Right cardiac atrium (tissue), 5 donors: ENCODE results near the gene WNT7B. TPM values are rescaled to one million over a fixed set of nuclear protein-coding genes. Genes with fewer than 3 reads are reported as not detected.

ENCODE experiments used
- ATAC-seq, 2 donors: fragments of 200-7000 bp; cut with Tn5 transposase; one replicate each; pipeline versions ENCODE4 v1.8.0 to v1.9.1; 2020; ENCODE audit warnings: moderate library complexity in 2 of 2, mild to moderate bottlenecking in 1 of 2
- DNase-seq, 3 donors: peaks; one replicate each; pipeline ENCODE4 v3.0.0-alpha.2; 2020
- H3K27ac ChIP-seq: one replicate; pipeline ENCODE4 v1.5.1; 2013; ENCODE audit warnings: mild to moderate bottlenecking, low read length, control low read depth, moderate library complexity
- H3K27me3 ChIP-seq: one replicate; pipeline ENCODE4 v1.6.1; 2013; ENCODE audit not compliant: control insufficient read depth, insufficient read depth
- H3K4me1 ChIP-seq: one replicate; pipeline ENCODE4 v1.6.1; 2013; ENCODE audit warnings: low read length; ENCODE audit not compliant: control insufficient read depth, insufficient read depth
- H3K4me3 ChIP-seq: one replicate; pipeline ENCODE4 v1.5.1; 2013; ENCODE audit warnings: low read length, control low read depth
- H3K9me3 ChIP-seq: one replicate; pipeline ENCODE4 v1.6.1; 2013; ENCODE audit warnings: low read length; ENCODE audit not compliant: control insufficient read depth
- WGBS: extraction: QIAGEN DNeasy Blood & Tissue Kit; methylation state at CpG from one replicate; pipeline ENCODE4 v1.1.7; 2013; 5-methylcytosine and 5-hydroxymethylcytosine counted together
- intact Hi-C, 4 donors: fragments of 100-400 bp; cut with DNase I; formaldehyde crosslinking; loops; one replicate each; pipeline versions ENCODE4 v1.11.0 to v1.14.0; 2022 to 2023
- polyA plus RNA-seq: library from polyadenylated mRNA; stranded (reverse); fragments of 200-250 nt; gene quantifications from one replicate; pipeline ENCODE4 v1.2.3, GENCODE V29; 2013
- total RNA-seq, 4 donors: library from RNA; stranded (reverse); fragmentation: NEBNext Ultra II Directional; extraction: Animal tissue kit (Norgen Biotek cat#: 25700); gene quantifications; one replicate each; pipeline ENCODE4 v1.2.1, GENCODE V29; 2021
- donor health status: healthy with polysubstance abuse.
- donor health status: DM: no; HTN: yes; CAD: no.
- donor health status: DM: no; HTN: no; CAD: no.
- donor health status: DM: no; HTN: yes; CAD: no; lungs with severe emphysema.
- donor health status: DM: yes; HTN: yes; CAD: no.

The WNT7B gene
- total and polyA plus RNA-seq, 5 donors: not detected

GRCh38 chr22:46013460-46014416 is 36.8 kb upstream of the WNT7B start:
- DNase-seq (peak; percentile 96 to 97 (median 96)), ATAC-seq (peak; percentile 93 to 97)
- peak overlapping the region; percentile 96 for H3K27ac ChIP-seq
- H3K27me3 ChIP-seq: no peaks in the 10 kb centered on the region
- peaks cover 4% of the 10 kb centered on the region for H3K4me1 ChIP-seq
- intact Hi-C loops: no loop called here
- WGBS: 1% methylated on average over 56 of the region's 56 CpGs
- peak overlapping the region; percentile 57 for H3K4me3 ChIP-seq
- no peaks in the 10 kb centered on the region for H3K9me3 ChIP-seq

GRCh38 chr22:46012881-46013281 is 35.9 kb upstream of the WNT7B start:
- DNase-seq: peak; percentile 46 to 77 (median 73)
- peak; percentile 1 for ATAC-seq
- H3K4me1 ChIP-seq: peaks cover 9% of the 10 kb centered on the region
- intact Hi-C loops: no loop called here
- no peaks in the 10 kb centered on the region for H3K27me3 ChIP-seq
- H3K4me3 ChIP-seq: no peak overlapping the region
- no peaks in the 10 kb centered on the region for H3K9me3 ChIP-seq
- H3K27ac ChIP-seq: peak overlapping the region; percentile 96
- WGBS: 58% methylated on average over 11 of the region's 11 CpGs

GRCh38 chr22:46012182-46012880 is 35.4 kb upstream of the WNT7B start:
- no peaks in the 10 kb centered on the region for H3K9me3 ChIP-seq
- no peak overlapping the region for H3K27ac ChIP-seq
- intact Hi-C loops: no loop called here
- no peak overlapping the region for H3K4me3 ChIP-seq
- WGBS: 78% methylated on average over 13 of the region's 13 CpGs
- H3K4me1 ChIP-seq: peaks cover 9% of the 10 kb centered on the region
- DNase-seq (peak in 2 of 3 donors; percentile 21 to 62), ATAC-seq (peak; percentile 0)
- H3K27me3 ChIP-seq: no peaks in the 10 kb centered on the region

GRCh38 chr22:46011627-46012181 is 34.7 kb upstream of the WNT7B start:
- 69% methylated on average over 18 of the region's 18 CpGs for WGBS
- Histone ChIP-seq H3K27ac (no peak overlapping the region), H3K9me3 (no peaks in the 10 kb centered on the region), H3K4me3 (no peak overlapping the region), H3K4me1 (peaks cover 9% of the 10 kb centered on the region), H3K27me3 (no peaks in the 10 kb centered on the region)
- DNase-seq (peak; percentile 56 to 71 (median 71)), ATAC-seq (no peak)
- intact Hi-C loops: no loop called here

GRCh38 chr22:46010951-46011626 is 34.1 kb upstream of the WNT7B start:
- no peaks in the 10 kb centered on the region for H3K27me3 ChIP-seq
- DNase-seq: peak in 2 of 3 donors; percentile 68 to 69
- H3K4me3 ChIP-seq: no peak overlapping the region
- peaks cover 9% of the 10 kb centered on the region for H3K4me1 ChIP-seq
- H3K27ac ChIP-seq: no peak overlapping the region
- ATAC-seq: no peak
- 81% methylated on average over 20 of the region's 20 CpGs for WGBS
- no peaks in the 10 kb centered on the region for H3K9me3 ChIP-seq
- intact Hi-C loops: no loop called here

DNA sequence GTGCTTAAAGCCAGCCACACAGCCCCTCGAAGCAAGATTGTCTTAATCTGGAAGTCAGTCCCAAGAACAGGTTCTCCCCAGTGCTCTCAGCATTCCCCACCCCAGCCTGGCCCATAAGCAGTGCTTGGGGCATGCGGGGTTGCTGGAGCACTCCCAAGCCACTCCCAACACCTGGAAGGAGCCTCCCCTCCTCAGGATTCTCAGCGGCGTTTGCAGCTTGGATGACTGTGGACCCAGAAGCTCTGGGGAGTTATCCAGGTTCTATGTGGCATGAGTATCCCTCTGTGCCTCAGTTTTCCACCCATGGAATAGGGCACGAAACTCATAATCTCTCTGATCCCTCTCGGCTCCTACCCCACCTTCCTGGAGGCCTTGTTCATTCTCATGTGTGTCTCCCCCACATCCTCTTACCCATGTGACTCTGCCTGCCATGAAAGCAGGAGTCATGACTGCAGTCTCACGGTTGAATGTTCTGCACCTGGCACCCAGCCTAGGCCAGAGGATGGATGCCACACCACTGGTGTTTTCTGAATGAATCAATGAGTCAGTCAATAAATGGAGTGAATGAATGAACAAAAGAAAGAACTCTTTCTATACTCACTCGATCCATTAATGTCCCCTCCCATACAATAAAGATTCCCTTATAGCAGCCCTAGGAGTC is 33.4 kb upstream of the WNT7B start:
- Histone ChIP-seq H3K27ac (no peak overlapping the region), H3K4me1 (peaks cover 9% of the 10 kb centered on the region), H3K27me3 (no peaks in the 10 kb centered on the region), H3K4me3 (no peak overlapping the region), H3K9me3 (no peaks in the 10 kb centered on the region)
- 83% methylated on average over 8 of the region's 8 CpGs for WGBS
- DNase-seq (peak in 2 of 3 donors; percentile 37 to 52), ATAC-seq (no peak)
- intact Hi-C loops: no loop called here

DNA sequence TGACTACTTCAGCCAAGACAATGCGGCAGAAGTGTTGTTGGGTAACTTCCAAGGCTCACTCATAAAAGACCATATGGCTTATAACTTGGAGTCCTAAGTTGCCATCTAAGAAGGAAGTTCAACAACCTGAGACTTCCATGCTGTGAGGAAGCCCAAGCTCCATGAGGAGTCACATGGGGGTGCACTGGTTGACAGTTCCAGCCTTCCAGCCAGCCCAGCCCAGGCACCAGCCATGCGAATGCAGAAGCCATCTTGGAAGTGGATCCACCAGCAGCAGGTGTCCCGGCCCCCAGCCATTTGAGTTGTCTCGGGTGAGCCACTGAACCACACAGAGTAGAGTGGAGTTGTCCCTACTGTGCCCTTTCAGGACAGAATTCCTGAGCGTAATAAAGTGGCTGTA is 32.8 kb upstream of the WNT7B start:
- H3K9me3 ChIP-seq: no peaks in the 10 kb centered on the region
- ATAC-seq (no peak), DNase-seq (peak in 2 of 3 donors; percentile 7 to 36)
- intact Hi-C loops: loop anchor here in 3 of 4 donors (5.0 to 10.0 kb wide), 4 partner anchors 63 to 285 kb away; partner anchors contain the start of gene GTSE1 (in 1 of the 3)
- peaks cover 9% of the 10 kb centered on the region for H3K4me1 ChIP-seq
- H3K27ac ChIP-seq: no peak overlapping the region
- no peak overlapping the region for H3K4me3 ChIP-seq
- H3K27me3 ChIP-seq: no peaks in the 10 kb centered on the region
- WGBS: 95% methylated on average over 5 of the region's 5 CpGs

GRCh38 chr22:46008836-46009596 is 32.1 kb upstream of the WNT7B start:
- no peak overlapping the region for H3K27ac ChIP-seq
- peaks cover 9% of the 10 kb centered on the region for H3K4me1 ChIP-seq
- no peaks in the 10 kb centered on the region for H3K27me3 ChIP-seq
- no peak for ATAC-seq
- peak; percentile 14 to 43 (median 37) for DNase-seq
- H3K9me3 ChIP-seq: no peaks in the 10 kb centered on the region
- H3K4me3 ChIP-seq: no peak overlapping the region
- intact Hi-C loops: loop anchor here in 3 of 4 donors (5.0 to 10.0 kb wide), 4 partner anchors 63 to 286 kb away; partner anchors contain the start of gene GTSE1 (in 1 of the 3)
- WGBS: 93% methylated on average over 9 of the region's 9 CpGs

DNA sequence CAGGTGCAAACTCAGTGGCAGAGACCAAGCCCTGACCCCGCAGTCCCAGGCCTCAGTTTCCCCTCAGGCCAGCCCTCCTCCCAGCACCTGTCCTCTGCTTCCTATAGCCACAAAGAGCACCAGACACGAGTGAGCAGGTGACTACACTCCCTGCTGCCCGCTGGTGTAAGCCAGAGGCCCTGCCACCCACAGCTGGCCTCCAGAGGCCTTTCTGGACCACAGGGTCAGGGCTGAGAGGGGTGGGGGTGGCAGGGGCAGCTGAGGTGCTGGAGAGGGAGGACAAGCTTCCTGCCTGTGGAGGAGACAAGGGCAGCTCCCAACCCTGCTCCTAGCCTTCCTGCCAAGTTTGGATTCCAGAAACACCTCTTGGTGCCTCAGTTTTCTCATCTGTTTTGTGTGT is 31.3 kb upstream of the WNT7B start:
- WGBS: 55% methylated on average over 3 of the region's 3 CpGs
- Histone ChIP-seq H3K4me3 (no peak overlapping the region), H3K27me3 (no peaks in the 10 kb centered on the region), H3K27ac (peak overlapping the region; percentile 88), H3K9me3 (no peaks in the 10 kb centered on the region), H3K4me1 (peaks cover 9% of the 10 kb centered on the region)
- no peak for DNase-seq
- no peak for ATAC-seq
- intact Hi-C loops: loop anchor here in 3 of 4 donors (5.0 to 10.0 kb wide), 4 partner anchors 64 to 287 kb away; partner anchors contain the start of gene GTSE1 (in 1 of the 3)
